ENCODE measurements around the gene TSPAN19. TPM values are rescaled to one million over a fixed set of nuclear protein-coding genes. Genes with fewer than 3 reads are reported as not detected.

TSPAN19 gene
- total RNA-seq, 2 donors from 2014 or later: not detected

GRCh38 chr12:85072826-85073225 is 36.7 kb upstream of the TSPAN19 start:
- DNase-seq: no peak
- Mint-ChIP-seq H3K4me3 (no peak overlapping the region), H3K9me3 (peaks cover 3% of the 10 kb centered on the region), H3K27me3 (ENCODE audit: insufficient read depth) (no peaks in the 10 kb centered on the region), H3K27ac (no peak overlapping the region), H3K36me3 (ENCODE audit: low read depth) (no peaks in the 10 kb centered on the region), H3K4me1 (peaks cover 3% of the 10 kb centered on the region)
- no peak for TF ChIP-seq CTCF (conservative IDR thresholded peaks at IDR 0.05)
- no peak overlapping the region for H3K9ac ChIP-seq (ENCODE audit: extremely low read depth, low read length, poor library complexity, severe bottlenecking)
- H3K4me1 ChIP-seq (ENCODE audit: control insufficient read depth, insufficient read depth, low read length): no peaks in the 10 kb centered on the region
- 100% methylated on average over 1 of the region's 1 CpG for WGBS, 2 experiments (ENCODE audit: insufficient coverage in 1 of 2, insufficient read length in 1 of 2)
- H3K27ac ChIP-seq (ENCODE audit: low read depth, low read length): no peak overlapping the region
- H3K36me3 ChIP-seq (ENCODE audit: control insufficient read depth, insufficient read depth, low read length): no peaks in the 10 kb centered on the region
- H3K9me3 ChIP-seq (ENCODE audit: control insufficient read depth, low read length): no peaks in the 10 kb centered on the region
- no peaks in the 10 kb centered on the region for H3K27me3 ChIP-seq (ENCODE audit: control insufficient read depth, insufficient read depth, low read length, poor library complexity, severe bottlenecking)
- H3K4me3 ChIP-seq (ENCODE audit: low read length): no peak overlapping the region

- no peaks in the 10 kb centered on the region for H3K36me3 ChIP-seq (ENCODE audit: control insufficient read depth, insufficient read depth, low read length)
- H3K27ac ChIP-seq (ENCODE audit: low read depth, low read length): no peak overlapping the region
- no peaks in the 10 kb centered on the region for H3K9me3 ChIP-seq (ENCODE audit: control insufficient read depth, low read length)
- H3K9me3 Mint-ChIP-seq: peaks cover 3% of the 10 kb centered on the region
- DNase-seq: no peak
- H3K27ac Mint-ChIP-seq: no peak overlapping the region
- H3K4me3 ChIP-seq (ENCODE audit: low read length): no peak overlapping the region
- H3K4me1 Mint-ChIP-seq: no peaks in the 10 kb centered on the region
- 80 to 93% methylated on average over 1 to 2 of the region's 3 CpGs for WGBS, 2 experiments (ENCODE audit: insufficient coverage in 1 of 2, insufficient read length in 1 of 2)
- no peaks in the 10 kb centered on the region for H3K27me3 ChIP-seq (ENCODE audit: control insufficient read depth, insufficient read depth, low read length, poor library complexity, severe bottlenecking)
- no peak for TF ChIP-seq CTCF (conservative IDR thresholded peaks at IDR 0.05)
- H3K27me3 Mint-ChIP-seq (ENCODE audit: insufficient read depth): no peaks in the 10 kb centered on the region
- no peaks in the 10 kb centered on the region for H3K4me1 ChIP-seq (ENCODE audit: control insufficient read depth, insufficient read depth, low read length)
- H3K9ac ChIP-seq (ENCODE audit: extremely low read depth, low read length, poor library complexity, severe bottlenecking): no peak overlapping the region
- no peak overlapping the region for H3K4me3 Mint-ChIP-seq
- H3K36me3 Mint-ChIP-seq (ENCODE audit: low read depth): no peaks in the 10 kb centered on the region
Measured at GRCh38 chr12:85065837-85066482, 29.9 kb upstream of the TSPAN19 start.

GRCh38 chr12:85060916-85061315 is 24.8 kb upstream of the TSPAN19 start:
- H3K36me3 ChIP-seq (ENCODE audit: control insufficient read depth, insufficient read depth, low read length): no peaks in the 10 kb centered on the region
- H3K27me3 Mint-ChIP-seq (ENCODE audit: insufficient read depth): no peaks in the 10 kb centered on the region
- H3K4me3 Mint-ChIP-seq: no peak overlapping the region
- TF ChIP-seq CTCF (conservative IDR thresholded peaks at IDR 0.05): no peak
- no peak overlapping the region for H3K27ac Mint-ChIP-seq
- no peaks in the 10 kb centered on the region for H3K4me1 ChIP-seq (ENCODE audit: control insufficient read depth, insufficient read depth, low read length)
- no peak overlapping the region for H3K27ac ChIP-seq (ENCODE audit: low read depth, low read length)
- no peak overlapping the region for H3K4me3 ChIP-seq (ENCODE audit: low read length)
- DNase-seq: no peak
- H3K27me3 ChIP-seq (ENCODE audit: control insufficient read depth, insufficient read depth, low read length, poor library complexity, severe bottlenecking): no peaks in the 10 kb centered on the region
- no peaks in the 10 kb centered on the region for H3K9me3 Mint-ChIP-seq
- H3K9ac ChIP-seq (ENCODE audit: extremely low read depth, low read length, poor library complexity, severe bottlenecking): no peak overlapping the region
- WGBS, 2 experiments (ENCODE audit: insufficient coverage in 1 of 2, insufficient read length in 1 of 2): no CpG with 5 or more reads among the region's 2 CpGs
- H3K9me3 ChIP-seq (ENCODE audit: control insufficient read depth, low read length): no peaks in the 10 kb centered on the region
- H3K36me3 Mint-ChIP-seq (ENCODE audit: low read depth): no peaks in the 10 kb centered on the region
- no peaks in the 10 kb centered on the region for H3K4me1 Mint-ChIP-seq

Data from endodermal cell (in vitro differentiated cells).